Measurements from ENCODE around the gene LHFPL2.
"Not testable (repeated sequence)": the region's sequence is repeated elsewhere in the genome, so short reads cannot be mapped to it uniquely, and the experiment has no call there.

Gene LHFPL2

GRCh38 chr5:78648359-78649210 is at the start of gene LHFPL2:
TSS of gene LHFPL2 (minus strand) at chr5:78648772. CDS start at chr5:78510213, 138,559 bp downstream.
- DNase-seq (ENCODE audit: low read depth in 2 of 2) = peak in 1 of 2 donors; percentile 16

GRCh38 chr5:78696637-78697036 is 48.1 kb upstream of the LHFPL2 start:
- DNase-seq (ENCODE audit: low read depth in 2 of 2) = no peak

- not testable (repeated sequence) for DNase-seq (ENCODE audit: low read depth in 2 of 2)
These were observed 47.5 kb upstream of the LHFPL2 start for GRCh38 chr5:78696052-78696451.

- no peak for DNase-seq (ENCODE audit: low read depth in 2 of 2)
These were observed 44.8 kb upstream of the LHFPL2 start for GRCh38 chr5:78693339-78693738.

- DNase-seq (ENCODE audit: low read depth in 2 of 2) = no peak
These were observed 42.8 kb upstream of the LHFPL2 start for GRCh38 chr5:78691084-78691960.

- DNase-seq (ENCODE audit: low read depth in 2 of 2) = no peak
These were observed 41.8 kb upstream of the LHFPL2 start for GRCh38 chr5:78690253-78690972.

GRCh38 chr5:78689540-78690252 is 41.1 kb upstream of the LHFPL2 start:
- DNase-seq (ENCODE audit: low read depth in 2 of 2) = no peak

GRCh38 chr5:78687514-78687913 is 38.9 kb upstream of the LHFPL2 start:
- not testable (repeated sequence) for DNase-seq (ENCODE audit: low read depth in 2 of 2)

- DNase-seq (ENCODE audit: low read depth in 2 of 2) = not testable (repeated sequence)
These were observed 35.3 kb upstream of the LHFPL2 start for GRCh38 chr5:78683905-78684304.

- no peak for DNase-seq (ENCODE audit: low read depth in 2 of 2)
These were observed 31.3 kb upstream of the LHFPL2 start for GRCh38 chr5:78679905-78680304.

GRCh38 chr5:78677777-78678668 is 29.5 kb upstream of the LHFPL2 start:
- DNase-seq (ENCODE audit: low read depth in 2 of 2) = no peak

- DNase-seq (ENCODE audit: low read depth in 2 of 2) = no peak
These were observed 27.6 kb upstream of the LHFPL2 start for GRCh38 chr5:78675956-78676730.

GRCh38 chr5:78673827-78674226 is 25.3 kb upstream of the LHFPL2 start:
- not testable (repeated sequence) for DNase-seq (ENCODE audit: low read depth in 2 of 2)

GRCh38 chr5:78672154-78672553 is 23.6 kb upstream of the LHFPL2 start:
- DNase-seq (ENCODE audit: low read depth in 2 of 2) = no peak

GRCh38 chr5:78671609-78672008 is 23.0 kb upstream of the LHFPL2 start:
- no peak for DNase-seq (ENCODE audit: low read depth in 2 of 2)

- no peak for DNase-seq (ENCODE audit: low read depth in 2 of 2)
These were observed 22.2 kb upstream of the LHFPL2 start for GRCh38 chr5:78670701-78671269.

GRCh38 chr5:78669331-78669730 is 20.8 kb upstream of the LHFPL2 start:
- DNase-seq (ENCODE audit: low read depth in 2 of 2) = no peak

GRCh38 chr5:78667461-78668103 is 19.0 kb upstream of the LHFPL2 start:
- DNase-seq (ENCODE audit: low read depth in 2 of 2) = no peak

GRCh38 chr5:78666975-78667374 is 18.4 kb upstream of the LHFPL2 start:
- not testable (repeated sequence) for DNase-seq (ENCODE audit: low read depth in 2 of 2)

All from stimulated activated CD8-positive, alpha-beta memory T cell treated with anti-CD3 and anti-CD28 coated beads, Interleukin-7, amount 100 ng/mL, for 4 hours (primary cell).